Liver (tissue), 9 donors: ENCODE results near the gene PPM1L. TPM values are rescaled to one million over a fixed set of nuclear protein-coding genes. Genes with fewer than 3 reads are reported as not detected.

Experiments
- DNase-seq: peaks from one replicate; pipeline ENCODE4 v3.0.0-alpha.2; 2017; ENCODE audit warnings: low spot score
- H3K27ac ChIP-seq, 2 donors: one replicate each; pipeline ENCODE4 v1.7.0; 2013; ENCODE audit warnings: inconsistent platforms in 2 of 2, low read length in 2 of 2, control low read depth in 1 of 2, low read depth in 1 of 2, mild to moderate bottlenecking in 1 of 2
- H3K27me3 ChIP-seq, 4 donors: one replicate each; pipeline versions ENCODE4 v1.6.1 to v1.7.0; 2013; ENCODE audit warnings: low read length in 3 of 4, inconsistent platforms in 1 of 4, mild to moderate bottlenecking in 1 of 4, moderate library complexity in 1 of 4; ENCODE audit not compliant: control insufficient read depth in 4 of 4, insufficient read depth in 4 of 4
- H3K36me3 ChIP-seq, 4 donors: one replicate each; pipeline versions ENCODE4 v1.6.1 to v1.7.0; 2013; ENCODE audit warnings: low read length in 3 of 4, mild to moderate bottlenecking in 3 of 4, low read depth in 1 of 4, moderate library complexity in 1 of 4; ENCODE audit not compliant: control insufficient read depth in 4 of 4, insufficient read depth in 3 of 4
- H3K4me1 ChIP-seq, 4 donors: one replicate each; pipeline versions ENCODE4 v1.6.1 to v1.7.0; 2013; ENCODE audit warnings: low read length in 3 of 4, mild to moderate bottlenecking in 3 of 4, moderate library complexity in 1 of 4; ENCODE audit not compliant: control insufficient read depth in 4 of 4, insufficient read depth in 4 of 4
- H3K4me3 ChIP-seq, 3 donors: one replicate each; pipeline versions ENCODE4 v1.6.1 to v1.7.0; 2013; ENCODE audit warnings: low read length in 3 of 3, control low read depth in 1 of 3, low read depth in 1 of 3, mild to moderate bottlenecking in 1 of 3
- H3K9ac ChIP-seq, 2 donors: one replicate each; pipeline ENCODE4 v1.7.0; 2013; ENCODE audit warnings: low read length in 2 of 2, mild to moderate bottlenecking in 2 of 2, moderate library complexity in 2 of 2, control low read depth in 1 of 2, low read depth in 1 of 2
- H3K9me3 ChIP-seq, 4 donors: one replicate each; pipeline versions ENCODE4 v1.6.1 to v1.7.0; 2013; ENCODE audit warnings: low read length in 3 of 4; ENCODE audit not compliant: control insufficient read depth in 4 of 4
- CTCF ChIP-seq: fragments of 150-350 bp; IDR thresholded peaks from 2 replicates; pipeline ENCODE4 v1.5.1; 2017; ENCODE audit warnings: improper control_type of control experiment, low read depth, low read length; ENCODE audit not compliant: missing input control
- EGR1 ChIP-seq, 2 donors: IDR thresholded peaks; 2 replicates each; pipeline ENCODE4 v1.6.1; 2016 to 2018; ENCODE audit warnings: antibody characterized with exemption in 2 of 2, low read depth in 2 of 2
- FOXA1 ChIP-seq: IDR thresholded peaks from 2 replicates; pipeline ENCODE4 v1.6.1; 2016; ENCODE audit warnings: antibody characterized with exemption
- FOXA2 ChIP-seq: IDR thresholded peaks from 2 replicates; pipeline ENCODE4 v1.6.1; 2016; ENCODE audit warnings: antibody characterized with exemption
- HNF4A ChIP-seq, 2 donors: conservative IDR thresholded peaks; 2 replicates each; pipeline ENCODE4 v1.6.1; 2016; ENCODE audit warnings: antibody characterized with exemption in 2 of 2, mild to moderate bottlenecking in 2 of 2
- HNF4G ChIP-seq: IDR thresholded peaks from 2 replicates; pipeline ENCODE4 v1.6.1; 2016; ENCODE audit warnings: antibody characterized with exemption
- JUND ChIP-seq, 2 donors: IDR thresholded peaks; 2 replicates each; pipeline ENCODE4 v1.6.1; 2016; ENCODE audit warnings: antibody characterized with exemption in 2 of 2
- MAX ChIP-seq: IDR thresholded peaks from 2 replicates; pipeline ENCODE4 v1.6.1; 2016; ENCODE audit warnings: antibody characterized with exemption
- NR2F2 ChIP-seq: IDR thresholded peaks from 2 replicates; pipeline ENCODE4 v1.6.1; 2016; ENCODE audit warnings: antibody characterized with exemption
- RAD21 ChIP-seq, 2 donors: IDR thresholded peaks; 2 replicates each; pipeline ENCODE4 v1.6.1; 2016; ENCODE audit warnings: antibody characterized with exemption in 2 of 2, mild to moderate bottlenecking in 2 of 2
- RXRA ChIP-seq, 2 donors: IDR thresholded peaks; 2 replicates each; pipeline ENCODE4 v1.6.1; 2017 to 2018; ENCODE audit warnings: antibody characterized with exemption in 2 of 2, mild to moderate bottlenecking in 1 of 2
- SP1 ChIP-seq: IDR thresholded peaks from 2 replicates; pipeline ENCODE4 v1.6.1; 2018; ENCODE audit warnings: antibody characterized with exemption, mild to moderate bottlenecking
- TAF1 ChIP-seq: conservative IDR thresholded peaks from 2 replicates; pipeline ENCODE4 v1.6.1; 2016; ENCODE audit warnings: antibody characterized with exemption, mild to moderate bottlenecking
- YY1 ChIP-seq: IDR thresholded peaks from 2 replicates; pipeline ENCODE4 v1.6.1; 2016; ENCODE audit warnings: antibody characterized with exemption, mild to moderate bottlenecking
- WGBS: extraction: QIAGEN DNeasy Blood & Tissue Kit; methylation state at CpG from one replicate; pipeline ENCODE4 v1.1.7; 2013; 5-methylcytosine and 5-hydroxymethylcytosine counted together
- polyA plus RNA-seq, 2 donors: library from polyadenylated mRNA; stranded (reverse) in 1 of 2; unstranded in 1 of 2; fragments of 200-250 nt in 1 of 2; fragments of >200 nt in 1 of 2; fragmentation: Nextera tagmentation in 1 of 2; extraction: Ambion mirVana in 1 of 2; gene quantifications; one replicate each; pipeline versions ENCODE4 v1.2.1 to v1.2.3, GENCODE V29; 2013 to 2015
- total RNA-seq, 2 donors: library from RNA; depleted of rRNA; stranded (reverse); fragments of >200 nt; gene quantifications; one replicate each; pipeline ENCODE4 v1.2.3, GENCODE V29; 2014
- TF ChIP-seq, protein P1 (sequence below): IDR thresholded peaks from 2 replicates; pipeline ENCODE4 v1.6.1; 2016; ENCODE audit warnings: antibody characterized with exemption, mild to moderate bottlenecking
- TF ChIP-seq, protein P2 (sequence below): IDR thresholded peaks from 2 replicates; pipeline ENCODE4 v1.6.1; 2016; ENCODE audit warnings: antibody characterized with exemption
- donor health status: healthy.
- donor health status: healthy.
- donor health status: healthy.
- donor health status: healthy.
- donor health status: healthy.

PPM1L gene
- total and polyA plus RNA-seq, 4 donors, result 1.6 to 8.5 (median 4.8) TPM

DNA sequence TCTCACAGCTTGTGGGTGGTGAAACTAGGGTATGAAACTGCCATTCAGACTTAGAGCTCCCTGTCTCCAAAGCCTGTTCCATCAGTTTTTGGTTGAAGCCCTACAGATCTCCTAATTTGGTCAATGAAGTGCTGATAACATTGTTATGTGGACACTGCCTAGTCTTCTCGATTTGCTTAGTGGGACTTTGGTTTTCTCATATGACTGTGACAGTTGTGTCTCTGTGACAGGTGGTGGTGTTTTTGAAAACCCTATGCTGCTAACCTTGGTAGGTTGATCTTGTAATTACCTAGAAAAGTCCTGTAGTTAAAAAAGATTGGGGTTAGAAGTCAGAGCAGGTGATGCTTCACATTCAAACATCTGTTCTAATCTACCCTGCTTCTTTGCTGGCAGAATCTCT lies 9.2 kb downstream of the PPM1L start:
- WGBS, result 77% methylated on average over 1 of the region's 1 CpG
- Histone ChIP-seq H3K4me1 (no peaks in the 10 kb centered on the region), H3K27me3 (no peaks in the 10 kb centered on the region), H3K27ac (no peak overlapping the region), H3K36me3 (no peaks in the 10 kb centered on the region), H3K9ac (no peak overlapping the region), H3K4me3 (no peak overlapping the region), H3K9me3 (no peaks in the 10 kb centered on the region)
- no peak for DNase-seq
- TF ChIP-seq, protein P1, sequence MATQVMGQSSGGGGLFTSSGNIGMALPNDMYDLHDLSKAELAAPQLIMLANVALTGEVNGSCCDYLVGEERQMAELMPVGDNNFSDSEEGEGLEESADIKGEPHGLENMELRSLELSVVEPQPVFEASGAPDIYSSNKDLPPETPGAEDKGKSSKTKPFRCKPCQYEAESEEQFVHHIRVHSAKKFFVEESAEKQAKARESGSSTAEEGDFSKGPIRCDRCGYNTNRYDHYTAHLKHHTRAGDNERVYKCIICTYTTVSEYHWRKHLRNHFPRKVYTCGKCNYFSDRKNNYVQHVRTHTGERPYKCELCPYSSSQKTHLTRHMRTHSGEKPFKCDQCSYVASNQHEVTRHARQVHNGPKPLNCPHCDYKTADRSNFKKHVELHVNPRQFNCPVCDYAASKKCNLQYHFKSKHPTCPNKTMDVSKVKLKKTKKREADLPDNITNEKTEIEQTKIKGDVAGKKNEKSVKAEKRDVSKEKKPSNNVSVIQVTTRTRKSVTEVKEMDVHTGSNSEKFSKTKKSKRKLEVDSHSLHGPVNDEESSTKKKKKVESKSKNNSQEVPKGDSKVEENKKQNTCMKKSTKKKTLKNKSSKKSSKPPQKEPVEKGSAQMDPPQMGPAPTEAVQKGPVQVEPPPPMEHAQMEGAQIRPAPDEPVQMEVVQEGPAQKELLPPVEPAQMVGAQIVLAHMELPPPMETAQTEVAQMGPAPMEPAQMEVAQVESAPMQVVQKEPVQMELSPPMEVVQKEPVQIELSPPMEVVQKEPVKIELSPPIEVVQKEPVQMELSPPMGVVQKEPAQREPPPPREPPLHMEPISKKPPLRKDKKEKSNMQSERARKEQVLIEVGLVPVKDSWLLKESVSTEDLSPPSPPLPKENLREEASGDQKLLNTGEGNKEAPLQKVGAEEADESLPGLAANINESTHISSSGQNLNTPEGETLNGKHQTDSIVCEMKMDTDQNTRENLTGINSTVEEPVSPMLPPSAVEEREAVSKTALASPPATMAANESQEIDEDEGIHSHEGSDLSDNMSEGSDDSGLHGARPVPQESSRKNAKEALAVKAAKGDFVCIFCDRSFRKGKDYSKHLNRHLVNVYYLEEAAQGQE, result no peak
- no peak for TF ChIP-seq HNF4A (conservative IDR thresholded peaks at IDR 0.05)
- no peak for TF ChIP-seq RXRA (IDR thresholded peaks at IDR 0.05)
- TF ChIP-seq FOXA2, result no peak
- no peak for TF ChIP-seq JUND (IDR thresholded peaks at IDR 0.05)
- TF ChIP-seq, protein P2, sequence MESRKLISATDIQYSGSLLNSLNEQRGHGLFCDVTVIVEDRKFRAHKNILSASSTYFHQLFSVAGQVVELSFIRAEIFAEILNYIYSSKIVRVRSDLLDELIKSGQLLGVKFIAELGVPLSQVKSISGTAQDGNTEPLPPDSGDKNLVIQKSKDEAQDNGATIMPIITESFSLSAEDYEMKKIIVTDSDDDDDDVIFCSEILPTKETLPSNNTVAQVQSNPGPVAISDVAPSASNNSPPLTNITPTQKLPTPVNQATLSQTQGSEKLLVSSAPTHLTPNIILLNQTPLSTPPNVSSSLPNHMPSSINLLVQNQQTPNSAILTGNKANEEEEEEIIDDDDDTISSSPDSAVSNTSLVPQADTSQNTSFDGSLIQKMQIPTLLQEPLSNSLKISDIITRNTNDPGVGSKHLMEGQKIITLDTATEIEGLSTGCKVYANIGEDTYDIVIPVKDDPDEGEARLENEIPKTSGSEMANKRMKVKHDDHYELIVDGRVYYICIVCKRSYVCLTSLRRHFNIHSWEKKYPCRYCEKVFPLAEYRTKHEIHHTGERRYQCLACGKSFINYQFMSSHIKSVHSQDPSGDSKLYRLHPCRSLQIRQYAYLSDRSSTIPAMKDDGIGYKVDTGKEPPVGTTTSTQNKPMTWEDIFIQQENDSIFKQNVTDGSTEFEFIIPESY, result no peak
- TF ChIP-seq SP1, result no peak
- no peak for TF ChIP-seq CTCF
- no peak for TF ChIP-seq FOXA1
- TF ChIP-seq HNF4G, result no peak
- no peak for TF ChIP-seq YY1
- TF ChIP-seq NR2F2, result no peak
- no peak for TF ChIP-seq EGR1 (IDR thresholded peaks at IDR 0.05; ENCODE audit: low read depth in 2 of 2)
- no peak for TF ChIP-seq TAF1
- TF ChIP-seq MAX, result no peak

- Histone ChIP-seq H3K9me3 (no peaks in the 10 kb centered on the region), H3K4me3 (no peak overlapping the region), H3K27me3 (no peaks in the 10 kb centered on the region), H3K36me3 (no peaks in the 10 kb centered on the region), H3K4me1 (peaks cover 0 to 5% (median under 1%) of the 10 kb centered on the region in 4 donors), H3K27ac (no peak overlapping the region), H3K9ac (no peak overlapping the region)
- no peak for DNase-seq
- TF ChIP-seq RAD21 (IDR thresholded peaks at IDR 0.05) (no peak), NR2F2 (no peak), FOXA1 (no peak), CTCF (no peak)
These were observed 12.0 kb downstream of the PPM1L start for GRCh38 chr3:160768031-160768430.
